Peyer's patch (tissue), 4 donors: ENCODE measurements around the gene GLRX3.

Source experiments
- POLR2A ChIP-seq, 2 donors: fragments of 450-650 bp; IDR thresholded peaks; one replicate each; pipeline ENCODE4 v1.5.1; 2017; ENCODE audit warnings: antibody characterized with exemption in 2 of 2, mild to moderate bottlenecking in 2 of 2, moderate library complexity in 2 of 2
- TF ChIP-seq, protein P1 (sequence below), 6 experiments: fragments of 450-650 bp in 4 of 6; fragments of 200-600 bp in 2 of 6; sonication (generic) in 1 of 6; IDR thresholded peaks; one replicate each; pipeline ENCODE4 v1.5.1; 2017 to 2019; ENCODE audit warnings: antibody characterized with exemption in 6 of 6, mild to moderate bottlenecking in 3 of 6, moderate library complexity in 1 of 6

DNA sequence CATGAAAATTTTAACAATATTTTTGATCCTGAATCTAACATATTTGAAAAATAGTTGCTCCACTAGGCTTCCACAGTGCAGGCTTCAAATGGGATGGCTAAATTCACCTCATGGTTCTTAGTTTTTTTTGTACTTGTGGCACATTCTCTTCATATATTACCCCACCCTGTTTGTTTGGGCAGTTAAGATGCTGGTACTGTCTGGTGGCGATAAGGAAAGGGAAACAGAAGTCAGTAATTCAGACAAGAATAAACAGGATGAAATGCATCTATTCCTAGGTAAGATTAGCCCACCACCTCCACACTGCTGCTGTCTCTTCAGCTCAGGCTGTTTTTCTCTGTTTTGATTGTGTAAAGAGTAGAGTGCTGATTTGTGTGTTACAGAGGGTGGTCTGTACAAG, 44.2 kb downstream of the GLRX3 start:
- no peak for TF ChIP-seq POLR2A (IDR thresholded peaks at IDR 0.05)
- TF ChIP-seq, protein P1, sequence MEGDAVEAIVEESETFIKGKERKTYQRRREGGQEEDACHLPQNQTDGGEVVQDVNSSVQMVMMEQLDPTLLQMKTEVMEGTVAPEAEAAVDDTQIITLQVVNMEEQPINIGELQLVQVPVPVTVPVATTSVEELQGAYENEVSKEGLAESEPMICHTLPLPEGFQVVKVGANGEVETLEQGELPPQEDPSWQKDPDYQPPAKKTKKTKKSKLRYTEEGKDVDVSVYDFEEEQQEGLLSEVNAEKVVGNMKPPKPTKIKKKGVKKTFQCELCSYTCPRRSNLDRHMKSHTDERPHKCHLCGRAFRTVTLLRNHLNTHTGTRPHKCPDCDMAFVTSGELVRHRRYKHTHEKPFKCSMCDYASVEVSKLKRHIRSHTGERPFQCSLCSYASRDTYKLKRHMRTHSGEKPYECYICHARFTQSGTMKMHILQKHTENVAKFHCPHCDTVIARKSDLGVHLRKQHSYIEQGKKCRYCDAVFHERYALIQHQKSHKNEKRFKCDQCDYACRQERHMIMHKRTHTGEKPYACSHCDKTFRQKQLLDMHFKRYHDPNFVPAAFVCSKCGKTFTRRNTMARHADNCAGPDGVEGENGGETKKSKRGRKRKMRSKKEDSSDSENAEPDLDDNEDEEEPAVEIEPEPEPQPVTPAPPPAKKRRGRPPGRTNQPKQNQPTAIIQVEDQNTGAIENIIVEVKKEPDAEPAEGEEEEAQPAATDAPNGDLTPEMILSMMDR (IDR thresholded peaks at IDR 0.05), result no peak
